ENCODE data around the gene LCN6.
"Not testable (repeated sequence)": the region's sequence is repeated elsewhere in the genome, so short reads cannot be mapped to it uniquely, and the experiment has no call there.

LCN6 gene

GRCh38 chr9:136784249-136784996 is 36.1 kb upstream of the LCN6 start:
- no peak for DNase-seq (ENCODE audit: low read depth in 2 of 2, low spot score in 1 of 2)

- DNase-seq (ENCODE audit: low read depth in 2 of 2, low spot score in 1 of 2), result no peak
Observed at GRCh38 chr9:136782452-136782851, 34.1 kb upstream of the LCN6 start.

DNA sequence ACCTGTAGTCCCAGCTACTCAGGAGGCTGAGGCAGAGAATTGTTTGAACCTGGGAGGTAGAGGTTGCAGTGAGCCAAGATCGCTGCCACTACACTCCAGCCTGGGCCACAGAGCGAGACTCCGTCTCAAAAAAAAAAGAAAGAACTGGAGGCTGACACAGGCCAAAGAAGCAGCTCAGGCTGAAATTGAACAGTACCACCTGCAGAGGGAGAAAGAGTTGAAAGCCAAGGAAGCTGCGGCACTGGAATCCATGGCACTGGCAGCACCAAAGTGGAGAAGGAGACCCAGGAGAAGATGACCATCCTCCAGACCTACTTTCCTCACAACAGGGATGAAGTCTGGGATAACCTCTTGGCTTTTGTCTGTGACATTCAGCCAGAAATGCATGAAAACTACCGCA is 31.5 kb upstream of the LCN6 start:
- DNase-seq (ENCODE audit: low read depth in 2 of 2, low spot score in 1 of 2), result no peak

DNA sequence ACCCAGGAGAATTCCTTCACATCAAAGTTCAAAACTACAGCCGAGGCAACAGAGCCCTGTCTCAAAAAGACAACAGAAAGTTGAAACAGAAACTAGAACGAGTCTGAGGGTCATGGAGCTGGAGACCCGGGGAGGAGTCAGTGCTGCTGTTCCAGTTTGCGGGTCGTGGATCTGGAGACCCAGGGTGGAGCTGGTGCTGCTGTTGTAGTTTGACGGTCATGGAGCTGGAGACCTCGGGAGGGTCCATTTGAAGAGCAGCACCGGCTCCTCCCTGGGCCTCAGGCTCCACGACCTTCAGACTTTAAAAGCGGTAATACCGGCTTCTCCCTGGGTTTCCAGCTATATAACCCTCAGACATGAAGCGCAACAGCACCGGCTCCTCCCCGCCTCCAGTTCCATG is 29.0 kb upstream of the LCN6 start:
- DNase-seq (ENCODE audit: low read depth in 2 of 2, low spot score in 1 of 2), result no peak

DNA sequence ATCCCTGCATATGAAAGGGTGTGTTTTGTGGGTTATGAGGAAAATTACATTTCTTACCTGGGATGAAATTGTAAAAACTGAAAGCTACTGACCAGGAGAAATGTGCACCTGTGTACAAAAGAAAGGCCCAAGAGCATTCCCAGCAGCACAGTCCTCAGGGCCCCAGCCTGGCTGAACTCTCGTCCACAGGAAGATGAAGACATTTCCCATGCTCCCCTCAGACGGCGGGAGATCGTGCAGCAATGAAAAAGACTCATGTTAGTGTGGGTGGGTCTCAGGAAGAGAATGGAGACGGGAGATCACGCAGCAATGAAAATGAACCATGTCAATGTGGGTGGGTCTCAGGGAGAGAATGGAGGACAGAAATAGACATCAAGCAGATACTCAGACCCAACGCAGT is 28.6 kb upstream of the LCN6 start:
- DNase-seq (ENCODE audit: low read depth in 2 of 2, low spot score in 1 of 2), result no peak

GRCh38 chr9:136775191-136775590 is 26.9 kb upstream of the LCN6 start:
- DNase-seq (ENCODE audit: low read depth in 2 of 2, low spot score in 1 of 2), result no peak

GRCh38 chr9:136774416-136775045 is 26.2 kb upstream of the LCN6 start:
- DNase-seq (ENCODE audit: low read depth in 2 of 2, low spot score in 1 of 2), result no peak

DNA sequence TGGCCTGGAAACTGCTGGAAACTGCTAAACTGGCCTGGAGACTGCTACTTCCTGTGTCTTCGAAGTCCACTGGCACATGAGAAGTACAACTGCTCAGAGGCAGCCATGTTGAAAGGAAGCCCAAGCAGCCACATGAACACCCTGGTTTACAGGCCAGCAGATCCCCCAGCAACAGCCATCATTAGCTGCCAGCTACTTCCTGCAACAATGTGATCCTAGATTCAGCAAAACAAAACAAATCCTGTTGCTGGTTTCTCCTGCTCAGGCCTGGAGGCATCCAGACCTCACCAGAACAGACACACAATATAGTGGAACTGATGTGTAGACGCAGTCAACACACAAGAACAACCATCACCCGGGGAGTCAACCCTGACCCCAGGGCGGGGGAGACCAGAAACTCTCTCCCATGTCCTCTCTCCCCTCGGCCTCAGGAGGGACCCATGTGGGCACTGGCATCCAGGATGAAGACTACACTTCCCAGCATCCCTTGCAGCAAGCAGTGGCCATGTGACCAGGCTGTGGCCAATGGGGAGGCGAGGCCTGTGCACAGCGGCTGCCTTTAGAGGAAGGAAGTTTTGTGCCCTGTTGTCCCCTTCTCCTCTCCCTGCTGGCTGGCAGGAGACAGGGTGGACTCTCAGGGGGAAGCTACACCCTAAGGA is 25.2 kb upstream of the LCN6 start:
- no peak for DNase-seq (ENCODE audit: low read depth in 2 of 2, low spot score in 1 of 2)

DNA sequence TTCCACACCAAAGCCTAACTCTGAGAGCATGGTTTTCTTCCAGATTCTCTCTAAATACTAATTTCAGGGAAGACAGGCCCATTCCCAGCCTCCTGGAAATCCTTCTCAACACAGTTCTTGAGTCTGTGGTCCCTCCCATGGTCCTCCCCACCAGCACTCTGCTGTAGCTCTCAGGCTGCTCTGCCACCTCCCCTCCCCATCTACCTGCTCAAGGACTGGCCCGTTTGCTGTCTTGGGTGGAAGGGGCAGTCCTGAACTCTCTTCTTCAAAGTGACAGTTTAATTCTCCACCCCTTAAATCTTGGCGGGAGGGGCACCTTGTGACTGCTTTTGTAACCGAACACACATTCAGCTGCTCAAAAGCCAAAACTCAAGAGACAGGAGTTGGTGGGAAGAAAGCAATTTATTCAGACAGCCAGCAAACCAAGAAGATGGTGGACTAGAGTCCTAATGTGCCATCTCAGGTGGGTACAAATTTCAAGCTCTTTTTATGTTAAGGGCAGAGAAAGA is 23.6 kb upstream of the LCN6 start:
- DNase-seq (ENCODE audit: low read depth in 2 of 2, low spot score in 1 of 2), result no peak

- DNase-seq (ENCODE audit: low read depth in 2 of 2, low spot score in 1 of 2), result no peak
Observed at GRCh38 chr9:136769710-136770191, 21.4 kb upstream of the LCN6 start.

DNA sequence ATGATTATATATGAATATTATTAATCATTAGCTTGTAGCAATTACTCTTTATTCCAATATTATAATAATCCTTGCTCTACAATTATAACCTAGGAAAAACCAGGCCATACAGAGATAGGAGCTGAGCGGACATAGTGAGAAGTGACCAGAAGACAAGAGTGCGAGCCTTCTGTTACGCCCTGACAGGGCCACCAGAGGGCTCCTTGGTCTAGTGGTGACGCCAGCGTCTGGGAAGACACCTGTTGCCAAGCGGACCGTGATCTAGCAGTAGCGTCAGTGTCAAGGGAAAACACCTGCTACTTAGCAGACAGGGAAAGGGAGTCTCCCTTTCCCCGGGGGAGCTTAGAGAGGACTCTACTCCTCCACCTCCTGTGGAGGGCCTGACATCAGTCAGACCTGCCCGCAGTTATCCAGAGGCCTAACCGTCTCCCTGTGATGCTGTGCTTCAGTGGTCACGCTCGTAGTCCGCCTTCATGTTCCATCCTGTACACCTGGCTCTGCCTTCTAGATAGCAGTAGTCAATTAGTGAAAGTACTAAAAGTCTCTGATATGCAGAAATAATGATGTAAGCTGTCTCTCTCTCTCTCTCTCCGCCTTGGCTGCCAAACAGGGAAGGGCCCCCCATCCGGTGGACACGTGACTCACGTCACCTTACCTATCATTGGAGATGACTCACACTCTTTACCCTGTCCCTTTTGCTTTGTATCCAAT is 18.2 kb upstream of the LCN6 start:
- not testable (repeated sequence) for DNase-seq (ENCODE audit: low read depth in 2 of 2, low spot score in 1 of 2)

DNA sequence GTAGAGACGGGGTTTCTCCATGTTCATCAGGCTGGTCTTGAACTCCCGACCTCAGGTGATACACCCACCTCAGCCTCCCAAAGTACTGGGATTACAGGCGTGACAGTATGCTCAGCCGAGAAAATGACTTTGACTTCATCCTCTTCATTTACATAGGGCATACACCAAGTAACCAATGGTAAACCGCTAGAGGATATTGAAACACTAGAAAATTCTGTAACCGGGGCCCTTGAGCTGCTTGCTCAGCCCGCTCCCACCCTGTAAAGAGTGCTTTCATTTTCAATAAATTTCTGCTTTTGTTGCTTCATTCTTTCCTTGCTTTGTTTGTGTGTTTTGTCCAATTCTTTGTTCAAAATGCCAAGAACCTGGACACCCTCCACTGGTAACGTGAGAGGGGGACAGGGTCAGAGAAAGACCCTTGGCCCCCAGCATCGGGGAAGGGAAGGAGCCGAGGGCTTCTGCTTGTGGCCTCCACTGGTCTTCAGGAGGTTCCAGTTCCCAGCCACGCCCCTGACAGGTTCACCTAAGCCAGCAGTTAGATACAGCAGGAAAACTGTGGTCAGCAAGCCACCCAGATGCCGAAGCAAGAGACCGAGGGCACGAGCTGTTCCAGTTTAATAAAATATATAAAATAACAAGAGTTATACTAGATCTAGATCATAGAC is 17.6 kb upstream of the LCN6 start:
- not testable (repeated sequence) for DNase-seq (ENCODE audit: low read depth in 2 of 2, low spot score in 1 of 2)

DNA sequence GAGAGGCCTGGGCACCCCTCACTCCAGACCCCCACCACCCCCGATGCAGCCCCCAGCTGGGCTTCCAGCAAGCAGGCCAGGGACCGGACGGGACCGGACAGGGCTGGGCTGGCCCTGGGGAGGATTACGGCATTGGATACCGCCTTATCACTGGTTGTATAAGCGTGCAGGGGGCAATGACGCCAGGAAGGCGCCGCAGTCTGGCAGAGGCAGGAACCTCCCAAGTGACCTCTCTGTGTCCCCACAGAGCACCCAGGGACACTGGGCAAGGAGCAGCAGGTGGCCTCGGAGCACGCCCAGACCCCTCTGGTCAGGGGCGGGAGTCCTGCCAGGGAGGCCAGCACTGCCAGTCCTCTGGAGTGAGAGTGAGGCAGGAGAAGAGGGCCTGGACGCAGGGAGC is 16.7 kb upstream of the LCN6 start:
- no peak for DNase-seq (ENCODE audit: low read depth in 2 of 2, low spot score in 1 of 2)

GRCh38 chr9:136764301-136764891 is 16.1 kb upstream of the LCN6 start, which contains the start of gene LCN15:
Gene LCN15, minus strand, starts transcription at chr9:136764518. Its CDS starts 30 bp downstream, at chr9:136764488.
- DNase-seq (ENCODE audit: low read depth in 2 of 2, low spot score in 1 of 2), result no peak

DNA sequence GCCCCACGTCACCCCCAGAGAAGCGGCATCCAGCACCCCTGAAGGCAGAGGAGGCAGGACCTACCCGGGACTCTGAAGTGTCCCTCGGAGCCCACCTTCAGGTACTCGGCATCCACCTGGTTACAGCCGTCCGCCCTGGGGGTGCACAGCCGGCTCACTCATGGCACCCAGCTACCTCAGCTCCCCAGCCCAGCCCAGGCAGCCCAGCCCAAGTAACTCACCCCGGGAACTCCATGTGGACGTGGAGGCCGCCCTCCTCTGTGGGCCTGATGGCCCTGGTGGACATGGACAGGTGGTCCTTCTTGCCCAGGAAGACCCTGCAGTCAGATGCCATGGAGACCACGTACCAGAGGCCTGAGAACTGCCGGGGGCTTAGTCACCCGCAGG is 15.3 kb upstream of the LCN6 start:
- DNase-seq (ENCODE audit: low read depth in 2 of 2, low spot score in 1 of 2), result no peak

DNA sequence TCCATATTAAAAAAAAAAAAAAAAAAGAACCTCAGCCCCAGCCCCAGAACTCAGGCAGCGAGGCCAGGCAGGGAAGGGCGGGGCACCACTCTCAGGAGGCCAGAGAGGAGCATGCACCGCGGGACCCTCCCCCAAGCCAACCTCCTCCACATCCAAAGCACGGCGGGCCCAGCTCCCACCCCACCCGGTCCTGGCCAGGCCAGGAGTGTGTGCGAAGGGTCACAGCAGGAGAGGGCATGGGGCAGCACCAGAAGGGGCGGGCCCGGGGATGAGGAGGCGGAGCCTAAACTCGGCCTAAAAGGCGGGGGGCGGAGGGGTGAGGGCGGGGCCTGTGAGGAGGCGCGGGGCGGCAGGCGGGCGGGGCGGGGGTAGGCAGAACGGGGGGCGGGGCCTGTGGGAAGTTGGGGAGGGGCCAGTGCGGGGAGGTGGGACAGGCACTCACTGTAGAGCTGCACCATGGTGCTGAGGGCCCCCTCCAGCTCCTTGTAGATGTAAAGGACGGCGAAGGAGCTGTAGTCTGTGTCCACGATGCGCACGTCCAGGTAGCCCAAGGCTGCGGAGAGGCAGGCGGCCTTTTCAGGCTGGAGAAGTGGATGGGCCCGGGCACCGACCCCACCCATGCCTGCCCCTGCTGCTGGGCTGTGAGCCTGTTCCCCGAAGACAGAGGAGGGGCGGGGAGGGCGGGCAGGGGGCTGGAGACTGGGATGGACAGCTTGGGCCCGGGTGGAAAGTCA is 14.8 kb upstream of the LCN6 start:
- no peak for DNase-seq (ENCODE audit: low read depth in 2 of 2, low spot score in 1 of 2)

GRCh38 chr9:136762221-136762691 is 13.9 kb upstream of the LCN6 start:
- no peak for DNase-seq (ENCODE audit: low read depth in 2 of 2, low spot score in 1 of 2)

GRCh38 chr9:136761545-136761981 is 13.2 kb upstream of the LCN6 start:
- DNase-seq (ENCODE audit: low read depth in 2 of 2, low spot score in 1 of 2), result no peak

DNA sequence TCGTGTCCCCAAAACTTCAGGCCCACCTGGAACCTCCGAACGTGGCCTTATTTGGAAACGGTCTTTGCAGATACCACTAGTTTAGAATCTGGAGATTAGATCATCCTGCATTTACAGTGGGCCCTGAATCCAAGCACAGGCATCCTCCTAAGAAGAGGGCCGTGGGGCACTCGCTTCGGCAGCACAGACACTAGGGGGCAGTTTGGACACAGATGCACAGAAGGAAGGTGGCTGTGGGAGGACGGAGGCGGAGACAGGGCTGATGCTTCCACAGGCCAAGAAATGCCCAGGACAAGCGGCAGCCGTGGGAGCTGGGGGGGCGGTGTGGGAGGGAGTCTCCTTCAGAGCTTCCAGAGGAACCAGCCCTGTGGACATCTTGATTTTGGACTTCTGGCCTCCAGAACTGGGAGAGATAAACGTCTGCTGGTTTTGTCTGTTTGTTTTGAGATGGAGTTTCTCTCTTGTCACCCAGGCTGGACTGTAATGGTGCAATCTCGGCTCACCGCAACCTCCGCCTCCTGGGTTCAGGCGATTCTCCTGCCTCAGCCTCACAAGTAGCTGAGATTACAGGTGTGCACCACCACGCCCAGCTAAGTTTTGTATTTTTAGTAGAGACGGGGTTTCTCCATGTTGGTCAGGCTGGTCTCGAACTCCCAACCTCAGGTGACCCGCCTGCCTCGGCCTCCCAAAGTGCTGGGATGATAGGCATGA is 12.7 kb upstream of the LCN6 start:
- DNase-seq (ENCODE audit: low read depth in 2 of 2, low spot score in 1 of 2), result not testable (repeated sequence)
